Activated CD8-positive, alpha-beta memory T cell treated with anti-CD3 and anti-CD28 coated beads for 1 hour (primary cell): ENCODE data around the gene TEDC1.
A peak's percentile ranks its signal among the peaks of the same experiment; 100 is the strongest.

Experiments
- DNase-seq, 2 donors: peaks; one replicate each; pipeline ENCODE4 v3.0.0-alpha.2; 2020; ENCODE audit warnings: low read depth in 1 of 2; ENCODE audit errors: extremely low read depth in 1 of 2

Gene TEDC1

DNA sequence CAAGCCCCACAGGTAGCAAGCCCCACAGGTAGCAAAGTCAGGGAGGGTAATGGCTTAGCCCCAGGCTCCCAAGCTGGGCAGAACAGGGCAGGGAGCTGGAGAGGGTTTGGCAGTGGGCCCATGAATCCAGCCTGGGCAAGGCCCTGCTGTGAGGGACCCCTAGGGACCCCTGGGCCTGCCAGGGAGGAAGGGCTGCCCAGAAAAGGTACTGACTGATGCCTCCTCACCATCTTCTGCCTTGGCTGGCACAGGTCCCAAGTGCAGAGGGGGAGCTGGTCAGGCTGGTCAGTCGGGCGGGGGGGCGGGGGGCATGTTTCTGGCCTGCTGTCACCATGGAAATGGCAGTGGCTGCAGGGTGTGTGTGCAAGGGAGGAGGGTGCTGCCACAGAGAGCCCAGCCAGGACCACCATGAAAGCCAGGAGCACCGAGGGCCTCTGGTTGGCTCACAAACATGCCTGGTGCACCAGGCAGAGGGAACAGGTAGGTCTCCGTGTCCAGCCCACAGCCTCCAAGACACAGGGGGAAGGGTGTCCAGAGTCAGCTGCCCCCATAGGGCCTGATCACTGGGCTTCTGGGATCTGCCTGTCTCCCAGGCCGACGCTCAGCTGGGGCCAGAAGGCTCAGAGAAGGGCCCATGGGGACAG is 17.9 kb upstream of the TEDC1 start:
- no peak for DNase-seq

DNA sequence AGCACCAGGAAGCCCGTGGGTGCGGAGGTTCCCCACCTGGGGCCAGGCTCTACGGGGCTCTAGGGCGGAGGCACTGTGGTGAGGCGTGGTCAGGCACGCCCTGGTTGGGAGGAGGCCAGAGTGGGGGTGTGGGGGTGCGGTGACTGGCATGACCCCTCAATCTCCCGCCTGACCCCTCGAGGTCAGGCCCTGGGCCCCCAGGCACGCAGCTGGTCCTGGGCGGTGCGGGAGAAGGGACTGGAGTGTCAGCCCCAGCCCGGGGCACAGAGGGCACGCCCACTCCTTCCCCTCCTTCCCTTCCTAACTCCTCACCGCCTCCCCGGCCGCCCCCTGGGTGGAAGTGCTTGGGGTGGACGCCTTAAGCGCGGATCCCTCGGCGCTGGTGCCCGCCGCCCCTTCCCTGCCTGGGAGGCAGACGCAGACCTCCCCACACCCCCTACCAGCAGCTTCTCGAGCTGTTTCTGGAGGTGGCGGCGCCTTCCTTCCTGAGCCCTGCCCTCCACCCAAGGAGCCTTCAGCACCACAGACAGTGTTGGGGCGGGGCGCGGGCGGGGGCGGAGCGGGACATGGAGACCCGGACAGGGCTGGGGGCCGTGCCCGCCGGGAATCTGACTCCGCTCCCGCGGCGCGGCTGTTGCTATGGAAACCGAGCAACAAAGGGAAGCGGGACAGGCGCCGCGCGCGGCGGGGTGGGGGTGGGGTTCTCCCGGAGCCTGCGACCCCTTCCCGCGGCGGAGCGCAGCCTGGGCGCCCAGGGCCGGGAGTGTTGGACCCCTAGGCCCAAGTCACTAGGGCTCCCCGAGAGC is 17.2 kb upstream of the TEDC1 start:
- DNase-seq, result no peak

GRCh38 chr14:105474483-105475268 is 16.4 kb upstream of the TEDC1 start, which contains the start of gene CRIP2:
CRIP2 (plus strand) TSS chr14:105474821; CDS start chr14:105474863, 42 bp downstream.
- no peak for DNase-seq

DNA sequence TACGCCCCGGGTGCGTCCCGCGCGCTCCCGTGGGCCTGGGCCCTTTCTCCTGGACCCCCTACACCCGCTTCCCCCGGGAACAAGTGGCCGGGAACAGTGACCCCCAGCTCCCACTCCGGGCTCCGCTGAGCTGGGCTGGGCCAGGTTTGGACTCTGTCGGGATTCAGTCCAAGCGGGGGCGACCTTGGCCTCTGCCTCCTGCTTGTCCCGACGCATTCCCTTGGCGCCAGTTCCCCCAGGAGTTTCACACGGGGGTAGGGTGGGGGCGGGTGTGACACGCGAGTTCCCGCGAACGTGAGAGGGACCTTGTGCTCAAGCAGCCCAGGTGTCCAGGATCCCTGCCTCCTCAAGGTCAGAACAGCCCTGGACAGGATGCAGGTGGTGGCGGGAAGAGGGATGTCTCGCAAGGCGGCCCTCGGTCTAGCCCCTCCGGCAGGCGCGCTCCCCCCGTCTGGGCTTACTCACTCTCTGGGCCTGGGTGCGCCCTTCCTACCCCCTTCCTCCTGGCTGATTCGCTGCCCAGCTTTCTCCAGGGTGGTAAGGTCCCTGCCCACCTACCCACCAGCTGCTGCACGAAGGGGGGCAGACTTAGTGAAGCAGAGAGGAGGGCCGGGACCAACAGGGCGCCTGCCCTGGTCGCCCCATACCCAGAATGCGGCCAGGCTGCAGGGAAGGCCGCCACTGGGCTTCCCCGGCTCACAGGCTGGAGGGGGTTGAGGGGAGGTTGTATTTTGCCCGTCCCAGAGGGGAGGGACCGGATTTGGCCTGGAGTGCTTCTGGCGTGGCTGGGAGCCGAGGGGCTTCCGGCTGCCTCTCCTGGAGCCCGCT is 15.6 kb upstream of the TEDC1 start:
- no peak for DNase-seq

DNA sequence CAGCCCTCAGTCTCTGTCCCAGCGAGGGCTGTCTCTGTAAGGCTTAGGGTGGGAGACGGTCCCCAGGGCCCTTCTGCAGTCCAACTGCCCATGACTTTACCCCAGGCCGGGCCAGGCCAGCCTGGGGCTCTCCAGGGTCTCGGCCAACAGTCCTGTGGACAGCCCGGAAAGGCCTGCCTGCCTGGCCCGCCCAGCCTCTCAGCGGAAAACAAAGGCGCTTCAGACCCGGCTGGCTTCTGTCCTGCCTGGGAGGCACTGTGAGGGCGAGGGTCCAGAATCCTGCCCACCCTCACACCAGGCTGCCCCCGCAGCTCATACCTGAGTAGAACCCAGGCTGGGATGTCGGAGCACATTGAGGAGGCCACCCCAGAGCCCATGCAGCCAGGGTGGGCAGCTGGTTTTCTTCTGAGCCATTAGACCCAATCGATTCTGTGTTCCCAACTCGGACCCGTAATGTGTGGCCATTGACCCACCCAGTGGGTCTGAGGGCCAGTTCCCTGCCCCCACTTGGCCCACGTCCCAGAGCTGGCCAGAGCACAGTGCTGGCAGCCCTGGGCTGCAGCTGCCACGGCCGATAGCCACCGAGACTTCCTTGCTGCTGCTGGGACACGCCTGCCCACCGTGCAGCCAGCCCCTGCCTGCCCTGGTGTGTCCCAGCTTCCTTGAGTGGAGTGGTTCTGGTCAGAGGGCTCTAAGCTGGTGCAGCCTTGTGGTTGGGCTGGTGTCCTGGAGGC is 14.8 kb upstream of the TEDC1 start:
- no peak for DNase-seq

DNA sequence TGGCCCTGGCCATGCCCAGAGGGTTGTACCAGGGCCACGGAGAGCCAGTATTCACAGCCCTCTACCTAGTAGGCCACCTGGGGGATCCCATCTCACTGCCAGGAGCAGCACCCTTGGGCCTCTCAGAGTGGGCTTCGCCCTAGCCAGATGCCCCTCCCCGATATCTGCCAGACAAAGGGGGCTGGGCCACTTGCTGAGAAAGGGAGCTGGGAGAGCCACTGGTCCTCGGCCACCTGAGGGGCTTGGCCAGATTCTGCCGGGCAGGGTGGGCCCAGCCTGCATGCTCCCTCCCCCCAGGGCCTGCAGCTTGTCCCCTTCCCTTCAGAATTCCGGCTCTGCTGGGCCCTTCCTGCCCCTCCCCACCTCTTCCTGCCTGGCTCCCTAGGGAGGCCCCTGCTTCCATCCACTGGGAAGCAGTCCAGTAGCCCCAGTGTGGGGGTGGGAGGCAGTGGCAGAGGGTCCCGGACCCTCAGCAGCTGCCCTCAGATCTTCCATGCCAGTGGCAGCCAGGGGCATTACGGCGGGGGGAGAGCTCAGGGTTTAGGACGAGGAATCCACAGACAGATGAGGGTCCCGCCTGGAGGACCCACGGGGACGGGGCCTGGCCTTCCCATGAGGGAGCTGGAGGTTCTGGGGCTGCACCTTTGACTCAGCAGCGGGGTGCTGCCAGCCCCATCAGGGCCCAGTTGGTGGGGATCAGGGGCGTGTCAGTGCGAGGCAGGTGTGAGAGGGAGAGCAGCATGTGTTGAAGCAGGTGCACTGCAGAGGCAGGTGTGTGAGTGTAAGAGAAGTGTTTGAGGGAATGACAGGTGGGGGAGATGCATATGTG is 14.0 kb upstream of the TEDC1 start:
- no peak for DNase-seq

- no peak for DNase-seq
These were observed 13.2 kb upstream of the TEDC1 start for GRCh38 chr14:105477660-105478397.

- DNase-seq, result no peak
These were observed 12.4 kb upstream of the TEDC1 start for GRCh38 chr14:105478398-105479251.

GRCh38 chr14:105479431-105480158 is 11.5 kb upstream of the TEDC1 start:
- DNase-seq, result no peak

- DNase-seq, result no peak
These were observed 10.8 kb upstream of the TEDC1 start for GRCh38 chr14:105480199-105480746.

GRCh38 chr14:105480807-105481801 is 9.9 kb upstream of the TEDC1 start:
- DNase-seq, result peak in 1 of 2 donors; percentile 87

GRCh38 chr14:105481886-105482457 is 9.1 kb upstream of the TEDC1 start:
- DNase-seq, result peak; percentile 86 to 96

DNA sequence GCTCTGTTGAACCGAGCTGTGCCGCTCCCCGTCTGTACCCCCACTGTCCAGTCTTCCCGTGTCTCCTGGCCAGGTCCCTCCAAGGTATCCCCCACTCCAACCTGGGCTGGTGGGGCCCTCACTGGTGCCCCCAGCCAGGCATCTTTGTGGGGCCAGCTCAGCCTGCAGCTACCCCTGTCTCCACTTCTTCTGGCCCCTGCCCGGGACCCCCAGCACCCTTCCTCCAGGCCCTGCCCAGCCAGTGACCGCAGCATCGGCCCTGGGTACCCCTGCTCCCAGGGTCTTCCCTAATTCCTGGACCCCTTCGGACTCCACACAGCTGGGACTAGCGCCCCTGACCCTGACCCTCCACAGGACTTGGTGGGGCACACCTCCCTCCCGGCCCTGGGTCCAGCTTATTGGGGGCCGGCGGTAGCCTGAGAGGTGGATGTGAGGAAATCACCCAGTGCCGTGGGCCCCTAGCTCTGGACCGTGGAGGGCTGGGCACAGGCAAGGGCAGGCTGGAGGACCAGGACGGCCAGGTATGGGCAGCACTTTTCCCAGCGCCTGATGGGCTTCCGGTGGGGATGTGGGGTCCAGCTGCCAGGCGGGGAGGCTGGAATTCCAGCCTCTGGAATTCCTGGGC is 8.4 kb upstream of the TEDC1 start:
- no peak for DNase-seq

GRCh38 chr14:105483300-105484068 is 7.6 kb upstream of the TEDC1 start:
- DNase-seq, result no peak
